GM21619 (cell line): ENCODE results near the gene EWSR1.
"Not testable (repeated sequence)": the region's sequence is repeated elsewhere in the genome, so short reads cannot be mapped to it uniquely, and the experiment has no call there.

Experiments
- ATAC-seq: cut with Tn5 transposase; IDR thresholded peaks from one replicate; pipeline ENCODE4 v1.9.1; 2021; ENCODE audit not compliant: unreplicated experiment

EWSR1 gene

GRCh38 chr22:29245626-29246385, 22.3 kb upstream of the EWSR1 start:
- ATAC-seq, result peak; percentile 58

- ATAC-seq, result not testable (repeated sequence)
Observed at GRCh38 chr22:29247891-29248290, 20.2 kb upstream of the EWSR1 start.

DNA sequence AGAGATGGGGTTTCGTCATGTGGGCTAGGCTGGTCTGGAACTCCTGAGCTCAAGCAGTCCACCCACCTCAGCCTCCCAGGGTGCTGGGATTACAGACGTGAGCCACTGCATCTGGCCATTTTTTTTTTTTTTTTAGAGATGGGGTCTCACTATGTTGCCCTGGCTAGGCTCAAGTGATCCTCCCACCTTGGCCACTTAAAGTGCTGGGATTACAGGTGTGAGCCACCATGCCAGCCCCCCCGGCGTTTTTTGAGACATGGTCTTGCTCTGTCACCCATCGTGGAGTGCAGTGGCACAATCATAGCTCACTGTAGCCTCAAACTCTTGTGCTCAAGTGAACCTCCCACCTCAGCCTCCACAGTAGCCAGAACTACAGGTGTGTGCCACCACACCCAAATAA, 16.8 kb upstream of the EWSR1 start:
- no peak for ATAC-seq

GRCh38 chr22:29251981-29252911, 15.8 kb upstream of the EWSR1 start:
- ATAC-seq, result no peak

GRCh38 chr22:29253561-29254285, 14.3 kb upstream of the EWSR1 start:
- no peak for ATAC-seq

DNA sequence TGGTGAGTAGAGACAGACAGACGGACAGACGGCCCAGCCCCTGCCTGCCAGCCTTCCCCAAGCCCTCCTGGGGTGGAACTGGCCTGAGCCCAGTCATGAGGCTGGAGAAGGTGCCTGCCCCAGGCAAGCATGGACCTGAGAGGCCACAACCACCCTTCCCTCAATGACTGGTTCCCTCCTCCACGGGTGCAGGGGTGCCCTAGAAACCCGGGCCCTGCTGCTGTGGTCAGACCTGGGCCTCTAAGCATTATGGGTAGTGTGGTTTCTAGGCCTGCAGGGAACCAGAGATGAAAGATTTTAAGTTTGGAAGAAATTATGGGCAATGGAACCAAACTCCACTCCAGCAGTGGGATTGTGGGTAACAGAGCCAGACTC, 13.8 kb upstream of the EWSR1 start:
- ATAC-seq, result no peak

DNA sequence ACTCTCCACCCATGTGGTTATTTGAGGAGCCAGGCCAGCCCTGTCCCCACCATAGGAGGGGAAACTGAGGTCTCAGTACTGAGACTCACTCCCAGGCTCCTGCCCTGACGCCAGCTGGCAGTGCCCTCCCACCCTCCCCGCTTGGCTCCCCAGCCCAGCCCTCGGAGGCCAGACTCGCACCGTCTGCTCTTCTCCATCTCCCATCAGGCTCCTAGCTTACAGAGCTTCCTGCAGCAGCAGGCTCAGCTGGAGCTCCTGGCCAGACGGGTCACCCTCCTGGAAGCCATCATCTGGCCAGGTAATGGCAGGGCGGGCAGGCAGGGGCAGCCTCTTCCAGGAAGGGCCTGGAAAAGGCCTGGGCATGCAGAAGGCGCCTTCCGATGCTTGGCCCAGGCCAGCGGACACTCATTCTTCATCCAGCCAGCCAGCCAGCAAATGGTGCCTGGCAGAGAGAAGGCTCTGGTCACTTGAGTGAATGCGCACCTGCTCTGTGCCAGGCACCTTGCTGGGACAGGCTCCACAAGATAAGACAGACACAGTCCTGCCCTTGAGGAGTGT, 12.9 kb upstream of the EWSR1 start:
- no peak for ATAC-seq

DNA sequence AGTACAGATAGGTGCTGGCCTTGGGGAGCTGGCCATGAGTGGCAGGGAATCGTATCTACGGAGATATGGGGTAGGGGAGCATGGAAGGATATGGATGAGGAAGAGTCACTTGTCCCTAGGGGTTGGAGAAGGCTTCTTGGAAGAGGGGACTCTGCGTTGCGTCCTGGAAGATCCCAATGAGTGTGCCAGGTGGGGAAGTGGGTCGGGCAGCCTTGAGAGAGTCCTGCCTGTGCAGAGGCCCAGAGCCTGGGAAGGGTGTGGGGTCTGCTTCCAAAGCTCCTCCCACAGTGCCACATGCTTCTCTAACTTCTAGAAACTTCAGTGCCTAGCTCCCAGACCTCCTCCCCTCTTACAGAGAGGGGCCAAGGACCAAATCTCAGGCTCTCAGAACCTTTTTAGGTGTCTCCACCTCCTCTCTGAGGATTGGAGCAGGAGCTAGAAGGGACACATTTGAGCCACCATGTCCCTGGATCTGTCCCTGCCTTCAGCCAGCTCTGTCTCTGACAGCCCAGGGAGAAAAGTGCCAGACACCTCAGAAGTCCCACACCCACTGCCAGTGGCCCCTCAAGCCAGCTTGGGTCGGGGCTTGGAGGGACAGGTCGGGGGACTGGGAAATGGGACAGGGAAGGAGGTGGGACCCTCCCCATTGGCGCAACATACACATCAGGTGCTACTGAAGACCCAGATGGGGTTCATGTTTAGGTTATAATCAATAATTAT, 11.3 kb upstream of the EWSR1 start:
- no peak for ATAC-seq

GRCh38 chr22:29257751-29258181, 10.3 kb upstream of the EWSR1 start:
- ATAC-seq, result no peak

- ATAC-seq, result no peak
Observed at GRCh38 chr22:29258407-29259252, 9.4 kb upstream of the EWSR1 start.

DNA sequence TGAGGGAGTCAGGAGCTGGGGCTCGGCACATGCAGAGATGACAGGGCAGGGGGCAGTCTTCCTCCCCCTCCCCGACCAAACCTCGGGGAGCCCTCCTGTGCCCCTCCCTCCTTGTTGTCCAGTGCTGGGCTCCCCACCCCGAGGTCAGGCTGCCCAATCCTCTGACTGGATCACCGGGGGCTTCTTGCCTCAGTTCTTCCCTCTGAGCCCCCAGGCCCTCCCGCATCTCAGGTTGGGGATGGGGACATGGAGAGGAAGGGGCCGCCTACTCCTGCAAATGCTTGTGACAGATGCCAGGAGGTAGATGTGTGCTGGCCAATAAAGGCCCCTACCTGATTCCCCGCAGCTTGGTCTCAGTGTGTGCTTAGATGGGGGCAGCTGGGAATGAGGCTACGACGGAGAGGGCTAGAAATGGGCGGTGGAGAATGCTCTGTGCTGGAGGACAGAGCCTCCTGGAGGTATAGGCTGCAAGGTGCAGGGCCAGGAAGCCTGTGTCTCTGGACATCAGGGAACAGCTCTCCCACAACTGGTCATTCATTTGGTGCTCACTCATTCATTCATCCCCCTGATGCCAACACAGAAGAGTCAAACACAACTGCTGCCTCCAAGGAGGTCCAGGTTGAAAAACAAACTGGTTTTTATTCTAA, 8.7 kb upstream of the EWSR1 start:
- no peak for ATAC-seq

GRCh38 chr22:29260031-29260560, 8.0 kb upstream of the EWSR1 start:
- no peak for ATAC-seq

DNA sequence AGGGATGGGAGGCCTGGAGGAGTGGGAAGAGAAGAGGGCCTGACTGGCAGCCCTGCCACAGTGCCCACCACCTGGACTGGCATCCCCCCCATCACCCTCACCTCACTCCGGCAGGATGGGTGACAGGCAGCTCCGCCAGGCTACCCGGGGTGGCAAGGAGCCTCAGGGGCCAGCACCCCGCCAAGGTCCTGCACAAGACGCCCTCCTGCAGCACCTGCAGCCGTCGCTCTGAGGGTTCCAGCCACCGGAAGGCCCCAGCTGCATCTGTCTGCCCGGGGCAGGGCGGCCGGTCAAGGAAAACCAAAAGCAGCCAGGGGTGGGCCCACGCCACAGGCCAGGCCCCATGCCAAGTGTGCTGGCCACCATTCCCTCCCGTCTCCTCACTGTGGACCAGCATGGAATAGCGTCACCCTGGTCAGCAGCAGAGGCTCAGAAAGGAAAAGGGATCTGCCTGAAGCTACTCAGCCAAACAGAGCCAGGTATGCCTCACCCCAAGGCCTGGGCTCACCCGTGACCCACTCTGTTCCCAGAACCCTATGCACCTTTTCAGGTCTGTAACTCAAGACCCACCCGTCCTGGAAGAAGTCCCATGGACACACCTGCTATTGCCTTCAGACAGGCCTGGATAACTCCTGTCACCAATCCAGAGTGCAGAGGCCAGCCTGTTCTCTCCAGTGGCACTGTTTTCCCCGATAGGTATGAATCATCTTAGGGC, 7.3 kb upstream of the EWSR1 start:
- no peak for ATAC-seq

DNA sequence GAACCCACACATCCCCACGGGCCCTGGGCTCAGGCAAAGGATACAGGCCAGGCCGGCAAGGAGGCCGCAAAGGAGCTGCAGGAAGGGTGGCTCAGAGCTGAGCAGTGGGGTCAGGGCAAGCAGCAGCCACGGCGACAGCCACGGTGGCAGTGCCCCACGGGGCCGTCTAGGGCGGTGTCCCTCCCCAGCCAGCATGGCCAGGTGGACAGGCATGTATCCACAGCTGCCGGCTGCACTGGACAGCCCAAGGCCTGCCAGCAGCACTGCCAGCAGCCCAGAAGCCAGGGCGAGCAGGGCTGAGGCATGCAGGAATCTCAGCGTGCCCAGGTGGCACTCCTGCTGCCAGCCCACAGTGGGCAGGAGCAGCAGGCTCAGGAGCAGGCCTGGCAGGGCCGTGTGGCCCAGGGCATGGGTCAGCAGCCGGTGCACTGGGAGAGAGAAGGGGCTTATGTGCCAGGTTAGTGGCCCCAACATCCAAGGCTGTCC, 4.2 kb upstream of the EWSR1 start:
- no peak for ATAC-seq

- ATAC-seq, result no peak
Observed at GRCh38 chr22:29265305-29265704, 2.8 kb upstream of the EWSR1 start.

- ATAC-seq, result no peak
Observed at GRCh38 chr22:29265929-29266328, 2.1 kb upstream of the EWSR1 start.

GRCh38 chr22:29266564-29267461, 1.3 kb upstream of the EWSR1 start:
- no peak for ATAC-seq
